ENCODE measurements around the gene MTFR1L.
"Not testable (repeated sequence)": the region's sequence is repeated elsewhere in the genome, so short reads cannot be mapped to it uniquely, and the experiment has no call there.

The MTFR1L gene

DNA sequence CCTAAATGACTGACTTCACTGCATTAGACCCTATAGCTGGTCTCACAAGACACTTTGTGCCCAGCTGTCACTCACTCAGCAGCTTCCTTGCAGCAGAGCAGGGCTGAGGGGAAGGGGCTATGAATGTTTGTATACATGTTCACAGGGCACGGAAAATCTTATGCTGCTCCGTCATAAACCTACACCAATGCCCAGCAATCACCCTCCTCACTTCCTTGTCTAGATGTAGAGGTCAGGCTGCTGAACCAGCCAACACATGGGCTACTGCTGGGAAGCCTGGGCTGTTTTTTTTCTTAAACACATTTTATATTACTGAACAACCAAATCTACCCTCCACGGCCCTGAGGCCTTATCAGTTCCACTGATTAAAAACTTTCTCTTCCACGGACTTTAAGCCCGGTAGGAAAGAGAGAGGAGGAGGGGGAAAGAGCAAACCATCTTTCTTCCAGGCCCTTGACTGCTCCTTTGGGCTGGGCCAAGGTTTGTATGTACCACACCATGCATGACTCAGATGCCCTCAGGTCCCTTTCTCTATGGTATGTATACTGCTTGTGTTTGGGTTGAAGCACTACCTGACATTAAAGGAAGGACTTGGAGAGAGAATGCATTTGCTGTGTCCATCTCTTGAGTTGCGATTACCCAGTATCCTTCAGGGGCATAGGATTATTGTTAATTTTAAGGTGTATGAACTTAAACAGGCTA is 12.7 kb downstream of the MTFR1L start:
- H3K4me1 ChIP-seq (ENCODE audit: control insufficient read depth, insufficient read depth, low read length) = peaks cover 5% of the 10 kb centered on the region; the same call in 1 of the 2 replicates
- no peaks in the 10 kb centered on the region for H3K27me3 ChIP-seq (ENCODE audit: control insufficient read depth, insufficient read depth, low read length)
- H3K4me3 ChIP-seq (ENCODE audit: low read depth, low read length) = no peak overlapping the region
- H3K9ac ChIP-seq (ENCODE audit: low read length) = no peak overlapping the region
- no peaks in the 10 kb centered on the region for H3K9me3 ChIP-seq (ENCODE audit: control insufficient read depth, insufficient read depth, low read depth, low read length)
- H3K27ac ChIP-seq (ENCODE audit: low read depth, low read length) = no peak overlapping the region
- peaks cover 91% of the 10 kb centered on the region for H3K36me3 ChIP-seq (ENCODE audit: control insufficient read depth, insufficient read depth, low read length)

DNA sequence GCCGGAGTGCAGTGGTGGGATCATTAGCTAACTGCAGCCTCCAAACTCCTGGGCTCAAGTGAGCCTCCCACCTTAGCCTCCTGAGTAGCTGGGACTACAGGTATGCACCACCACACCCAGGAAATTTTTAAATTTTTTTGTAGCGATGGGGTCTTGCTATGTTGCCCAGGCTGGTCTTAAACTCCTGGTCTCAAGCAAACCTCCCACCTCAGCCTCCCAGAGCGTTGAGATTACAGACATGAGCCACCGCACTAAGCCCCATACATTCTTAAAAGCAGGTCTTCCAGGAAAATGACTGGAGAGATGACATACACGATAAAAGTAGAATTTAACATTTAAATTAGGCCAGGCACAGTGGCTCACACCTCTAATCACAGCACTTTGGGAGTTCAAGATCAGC is 13.4 kb downstream of the MTFR1L start:
- Histone ChIP-seq H3K36me3 (ENCODE audit: control insufficient read depth, insufficient read depth, low read length) (peaks cover 84% of the 10 kb centered on the region), H3K9me3 (ENCODE audit: control insufficient read depth, insufficient read depth, low read depth, low read length) (no peaks in the 10 kb centered on the region), H3K27me3 (ENCODE audit: control insufficient read depth, insufficient read depth, low read length) (no peaks in the 10 kb centered on the region), H3K9ac (ENCODE audit: low read length) (no peak overlapping the region), H3K4me3 (ENCODE audit: low read depth, low read length) (no peak overlapping the region), H3K4me1 (ENCODE audit: control insufficient read depth, insufficient read depth, low read length) (peaks cover 5% of the 10 kb centered on the region; the same call in 1 of the 2 replicates), H3K27ac (ENCODE audit: low read depth, low read length) (no peak overlapping the region)

DNA sequence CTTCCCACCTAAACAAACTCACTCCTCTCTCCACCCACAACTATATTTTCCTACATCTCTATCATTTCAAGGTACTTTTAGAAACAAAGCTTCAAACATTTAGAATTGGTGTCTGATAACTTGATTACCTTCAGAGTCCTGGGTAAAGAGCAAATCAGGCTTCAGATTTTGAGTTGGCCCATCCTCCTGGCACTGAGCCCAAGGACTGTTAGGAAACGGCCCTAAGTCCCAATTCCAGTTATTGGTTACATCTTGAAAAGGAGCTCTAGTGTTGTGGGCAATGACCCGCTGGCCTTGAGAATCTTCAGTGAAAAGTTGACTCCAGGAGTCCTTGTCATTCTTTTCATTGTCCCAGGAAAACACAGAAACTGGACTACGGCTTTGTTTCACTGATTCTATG is 15.1 kb downstream of the MTFR1L start:
- H3K9me3 ChIP-seq (ENCODE audit: control insufficient read depth, insufficient read depth, low read depth, low read length) = no peaks in the 10 kb centered on the region
- no peak overlapping the region for H3K4me3 ChIP-seq (ENCODE audit: low read depth, low read length)
- no peak overlapping the region for H3K9ac ChIP-seq (ENCODE audit: low read length)
- no peaks in the 10 kb centered on the region for H3K27me3 ChIP-seq (ENCODE audit: control insufficient read depth, insufficient read depth, low read length)
- peaks cover 67% of the 10 kb centered on the region for H3K36me3 ChIP-seq (ENCODE audit: control insufficient read depth, insufficient read depth, low read length)
- peaks cover 5% of the 10 kb centered on the region; the same call in 1 of the 2 replicates for H3K4me1 ChIP-seq (ENCODE audit: control insufficient read depth, insufficient read depth, low read length)
- no peak overlapping the region for H3K27ac ChIP-seq (ENCODE audit: low read depth, low read length)

DNA sequence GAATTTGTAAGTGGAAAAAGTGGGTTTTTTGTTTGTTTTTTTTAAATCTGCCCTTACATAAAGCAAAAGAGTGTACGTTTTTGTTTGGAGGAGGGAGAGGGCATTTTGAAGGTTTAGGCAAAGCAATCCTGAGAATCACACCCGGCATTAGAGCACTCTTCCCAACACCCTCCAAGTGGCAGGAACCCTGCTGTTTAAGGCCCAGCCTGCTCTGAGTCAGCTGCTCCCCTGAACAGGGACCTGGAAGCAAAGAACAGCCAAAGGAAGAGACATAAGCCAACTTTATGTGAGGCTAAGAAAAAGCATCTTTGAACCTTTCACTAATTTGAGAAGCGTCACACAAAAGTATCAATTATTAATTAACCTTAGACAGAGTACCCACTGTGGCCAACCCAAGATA is 16.9 kb downstream of the MTFR1L start:
- no peak overlapping the region for H3K27ac ChIP-seq (ENCODE audit: low read depth, low read length)
- no peaks in the 10 kb centered on the region for H3K9me3 ChIP-seq (ENCODE audit: control insufficient read depth, insufficient read depth, low read depth, low read length)
- no peak overlapping the region for H3K4me3 ChIP-seq (ENCODE audit: low read depth, low read length)
- peaks cover 5% of the 10 kb centered on the region; the same call in 1 of the 2 replicates for H3K4me1 ChIP-seq (ENCODE audit: control insufficient read depth, insufficient read depth, low read length)
- peaks cover 49% of the 10 kb centered on the region for H3K36me3 ChIP-seq (ENCODE audit: control insufficient read depth, insufficient read depth, low read length)
- H3K9ac ChIP-seq (ENCODE audit: low read length) = no peak overlapping the region
- H3K27me3 ChIP-seq (ENCODE audit: control insufficient read depth, insufficient read depth, low read length) = no peaks in the 10 kb centered on the region

DNA sequence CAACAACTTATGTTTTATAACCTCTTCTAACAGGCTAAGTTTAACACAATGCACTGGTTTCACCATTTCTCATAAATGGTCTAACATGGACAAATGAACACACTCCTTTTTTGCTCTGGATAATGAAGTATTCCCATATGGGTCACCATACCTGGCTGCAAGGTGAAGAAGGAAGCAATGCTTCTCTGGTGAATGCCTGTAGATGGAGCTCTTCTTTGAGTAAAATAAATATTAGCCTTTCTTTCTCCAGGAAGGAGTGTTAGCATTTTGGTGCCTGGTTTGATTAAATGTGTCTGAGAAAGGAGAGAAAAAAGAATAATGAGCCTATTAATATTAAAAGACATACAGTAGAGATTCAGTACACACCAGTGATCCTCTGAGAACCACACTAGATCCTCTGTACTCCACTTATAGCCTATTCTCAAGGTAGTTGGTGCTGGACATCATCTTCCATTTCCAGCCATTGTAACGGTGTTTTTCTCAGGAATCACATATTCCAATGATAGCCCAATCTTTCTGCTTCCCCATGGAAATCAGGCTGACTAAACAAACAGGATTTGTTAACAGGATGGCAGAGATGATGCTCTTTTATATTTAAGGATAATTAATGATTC is 17.6 kb downstream of the MTFR1L start:
- no peak overlapping the region for H3K27ac ChIP-seq (ENCODE audit: low read depth, low read length)
- no peak overlapping the region for H3K9ac ChIP-seq (ENCODE audit: low read length)
- peaks cover 42% of the 10 kb centered on the region for H3K36me3 ChIP-seq (ENCODE audit: control insufficient read depth, insufficient read depth, low read length)
- H3K27me3 ChIP-seq (ENCODE audit: control insufficient read depth, insufficient read depth, low read length) = no peaks in the 10 kb centered on the region
- no peak overlapping the region for H3K4me3 ChIP-seq (ENCODE audit: low read depth, low read length)
- H3K4me1 ChIP-seq (ENCODE audit: control insufficient read depth, insufficient read depth, low read length) = peaks cover 5% of the 10 kb centered on the region; the same call in 1 of the 2 replicates
- H3K9me3 ChIP-seq (ENCODE audit: control insufficient read depth, insufficient read depth, low read depth, low read length) = no peaks in the 10 kb centered on the region

DNA sequence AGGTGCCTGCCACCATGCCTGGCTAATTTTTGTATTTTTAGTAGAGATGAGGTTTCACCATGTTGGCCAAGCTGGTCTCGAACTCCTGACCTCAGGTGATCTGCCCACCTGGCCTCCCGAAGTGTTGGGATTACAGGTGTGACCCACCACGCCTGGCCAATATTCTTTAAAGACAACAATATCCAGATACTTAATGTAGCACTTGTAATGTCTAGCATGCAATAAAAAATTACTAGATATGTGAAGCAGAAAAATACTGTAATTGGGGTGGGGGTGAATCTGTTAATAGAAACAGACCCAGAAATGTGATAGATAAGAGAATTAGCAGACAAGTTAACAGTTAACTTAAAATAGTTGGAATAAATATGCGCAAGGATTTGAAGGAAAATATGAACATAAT is 20.1 kb downstream of the MTFR1L start:
- H3K9ac ChIP-seq (ENCODE audit: low read length); H3K4me1 ChIP-seq (ENCODE audit: control insufficient read depth, insufficient read depth, low read length); H3K9me3 ChIP-seq (ENCODE audit: control insufficient read depth, insufficient read depth, low read depth, low read length); H3K27ac ChIP-seq (ENCODE audit: low read depth, low read length); H3K4me3 ChIP-seq (ENCODE audit: low read depth, low read length); H3K27me3 ChIP-seq (ENCODE audit: control insufficient read depth, insufficient read depth, low read length): not testable (repeated sequence)
- H3K36me3 ChIP-seq (ENCODE audit: control insufficient read depth, insufficient read depth, low read length) = peaks cover 20% of the 10 kb centered on the region

DNA sequence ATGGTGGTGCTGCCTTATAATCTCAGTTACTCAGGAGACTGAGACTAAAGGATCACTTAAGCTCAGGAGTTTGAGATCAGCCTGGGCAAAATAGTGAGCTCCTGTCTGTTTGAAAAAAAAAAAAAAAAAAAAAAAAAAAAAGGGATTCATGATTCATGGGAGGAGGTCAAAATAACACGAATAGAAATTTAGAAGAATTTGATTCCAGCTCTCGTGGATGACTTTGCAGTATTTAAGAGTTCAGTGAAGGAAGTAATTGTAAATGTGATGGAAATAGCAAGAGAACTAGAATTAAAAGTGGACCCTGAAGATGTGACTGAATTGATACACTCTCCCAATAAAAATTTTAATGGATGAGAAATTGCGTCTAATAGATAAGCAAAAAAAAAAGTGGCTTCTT is 23.7 kb downstream of the MTFR1L start:
- no peaks in the 10 kb centered on the region for H3K27me3 ChIP-seq (ENCODE audit: control insufficient read depth, insufficient read depth, low read length)
- peaks cover 1% of the 10 kb centered on the region; the same call in 1 of the 2 replicates for H3K4me1 ChIP-seq (ENCODE audit: control insufficient read depth, insufficient read depth, low read length)
- no peak overlapping the region for H3K4me3 ChIP-seq (ENCODE audit: low read depth, low read length)
- no peaks in the 10 kb centered on the region for H3K9me3 ChIP-seq (ENCODE audit: control insufficient read depth, insufficient read depth, low read depth, low read length)
- H3K27ac ChIP-seq (ENCODE audit: low read depth, low read length) = no peak overlapping the region
- no peaks in the 10 kb centered on the region for H3K36me3 ChIP-seq (ENCODE audit: control insufficient read depth, insufficient read depth, low read length)
- no peak overlapping the region for H3K9ac ChIP-seq (ENCODE audit: low read length)

DNA sequence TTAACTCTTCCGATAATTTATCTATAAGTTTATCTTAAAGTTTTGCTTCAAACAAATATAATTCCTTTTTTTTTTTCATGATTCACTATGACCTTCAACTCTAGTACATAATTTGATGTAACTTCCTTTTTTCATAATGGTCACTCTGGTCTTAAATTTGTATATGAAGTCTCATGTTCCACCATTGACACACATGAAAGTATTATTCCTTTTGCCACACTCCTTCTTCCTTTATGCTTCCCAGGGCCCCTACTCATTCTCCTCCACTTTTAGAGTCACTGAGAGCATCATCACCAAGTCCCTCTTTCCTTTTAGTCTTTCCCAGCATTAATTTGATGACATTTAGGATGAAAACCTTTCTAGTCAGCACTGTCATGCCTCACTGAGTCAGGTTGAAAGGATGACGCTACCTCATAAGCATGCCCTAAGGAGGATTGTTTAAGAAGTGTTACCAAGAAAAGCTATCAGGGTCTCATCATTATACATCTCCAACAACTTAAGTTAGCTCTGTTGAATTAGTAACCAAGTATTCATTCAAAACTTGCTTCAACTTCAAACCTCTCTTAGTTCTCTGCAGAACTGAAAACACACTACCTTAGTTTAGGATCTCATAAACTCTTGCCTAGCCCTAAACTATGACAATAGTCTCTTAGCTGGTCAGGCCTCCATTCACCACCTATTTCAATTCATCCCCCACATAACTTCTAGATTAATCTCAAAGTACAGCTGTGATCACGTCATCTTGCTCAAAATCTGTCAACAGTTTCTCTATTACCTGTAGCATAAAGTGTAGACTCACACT is 25.0 kb downstream of the MTFR1L start:
- Histone ChIP-seq H3K4me1 (ENCODE audit: control insufficient read depth, insufficient read depth, low read length) (peaks cover 6% of the 10 kb centered on the region; the same call in 1 of the 2 replicates), H3K4me3 (ENCODE audit: low read depth, low read length) (no peak overlapping the region), H3K27ac (ENCODE audit: low read depth, low read length) (no peak overlapping the region), H3K36me3 (ENCODE audit: control insufficient read depth, insufficient read depth, low read length) (no peaks in the 10 kb centered on the region), H3K9me3 (ENCODE audit: control insufficient read depth, insufficient read depth, low read depth, low read length) (no peaks in the 10 kb centered on the region), H3K27me3 (ENCODE audit: control insufficient read depth, insufficient read depth, low read length) (no peaks in the 10 kb centered on the region), H3K9ac (ENCODE audit: low read length) (no peak overlapping the region)

DNA sequence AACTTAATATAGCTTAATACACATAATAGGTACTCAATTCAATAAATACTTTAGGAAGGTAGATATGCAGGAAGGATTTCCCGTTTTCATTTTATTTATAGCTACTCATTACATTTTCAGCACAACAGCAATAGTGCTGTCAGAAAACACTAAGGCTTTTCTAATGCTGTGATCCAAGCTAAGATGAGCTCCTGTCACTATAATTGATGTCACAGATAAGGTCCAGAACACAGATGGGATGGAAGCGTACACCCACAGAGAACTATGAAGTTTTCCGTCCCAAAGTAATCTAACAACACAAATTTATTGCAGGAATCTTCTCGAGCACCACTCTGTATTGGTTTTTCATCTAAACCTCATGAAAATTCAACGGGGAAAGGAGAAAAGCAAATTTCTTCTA is 25.9 kb downstream of the MTFR1L start:
- Histone ChIP-seq H3K4me3 (ENCODE audit: low read depth, low read length) (no peak overlapping the region), H3K9ac (ENCODE audit: low read length) (no peak overlapping the region), H3K9me3 (ENCODE audit: control insufficient read depth, insufficient read depth, low read depth, low read length) (no peaks in the 10 kb centered on the region), H3K36me3 (ENCODE audit: control insufficient read depth, insufficient read depth, low read length) (no peaks in the 10 kb centered on the region), H3K27me3 (ENCODE audit: control insufficient read depth, insufficient read depth, low read length) (no peaks in the 10 kb centered on the region), H3K4me1 (ENCODE audit: control insufficient read depth, insufficient read depth, low read length) (peaks cover 6% of the 10 kb centered on the region; the same call in 1 of the 2 replicates), H3K27ac (ENCODE audit: low read depth, low read length) (no peak overlapping the region)

DNA sequence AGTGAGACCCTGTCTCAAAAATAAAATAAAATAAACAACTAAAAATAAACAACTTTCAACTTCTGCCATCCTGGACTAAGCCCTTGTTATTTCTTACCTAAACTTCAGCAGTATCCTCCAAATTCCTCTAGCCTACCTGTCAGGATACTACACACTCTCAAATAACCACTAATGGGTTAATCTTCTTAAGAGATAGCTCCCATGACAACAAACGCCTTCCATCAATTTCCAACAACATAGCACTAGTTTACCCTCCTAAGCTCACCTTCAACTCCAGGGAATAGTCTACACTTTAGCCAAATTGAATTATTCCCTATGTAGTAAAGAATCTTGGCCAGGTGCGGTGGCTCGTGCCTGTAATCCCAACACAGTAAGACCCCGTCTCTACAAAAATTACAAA is 28.2 kb downstream of the MTFR1L start:
- no peaks in the 10 kb centered on the region for H3K36me3 ChIP-seq (ENCODE audit: control insufficient read depth, insufficient read depth, low read length)
- H3K4me1 ChIP-seq (ENCODE audit: control insufficient read depth, insufficient read depth, low read length) = peaks cover 6% of the 10 kb centered on the region; the same call in 1 of the 2 replicates
- H3K9ac ChIP-seq (ENCODE audit: low read length) = no peak overlapping the region
- no peak overlapping the region for H3K27ac ChIP-seq (ENCODE audit: low read depth, low read length)
- H3K4me3 ChIP-seq (ENCODE audit: low read depth, low read length) = no peak overlapping the region
- no peaks in the 10 kb centered on the region for H3K27me3 ChIP-seq (ENCODE audit: control insufficient read depth, insufficient read depth, low read length)
- no peaks in the 10 kb centered on the region for H3K9me3 ChIP-seq (ENCODE audit: control insufficient read depth, insufficient read depth, low read depth, low read length)

DNA sequence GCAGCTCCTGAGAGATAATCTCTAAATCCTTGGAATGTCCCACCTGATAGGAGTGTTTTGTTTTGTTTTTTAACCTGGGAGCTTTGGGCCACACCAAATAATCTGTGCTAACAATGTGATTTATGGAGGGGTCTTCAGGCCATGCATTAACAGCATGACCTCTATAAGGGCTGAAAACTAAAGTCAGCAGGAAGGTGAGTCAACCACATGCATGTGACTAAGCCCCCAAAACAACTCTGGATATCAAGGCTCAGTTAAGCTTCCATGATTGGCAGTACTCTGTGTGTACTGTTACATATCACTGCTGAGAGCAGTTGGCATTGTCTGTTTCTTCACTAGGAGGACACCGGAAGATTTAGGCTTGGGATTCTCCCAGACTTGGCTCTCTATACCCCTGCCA is 28.8 kb downstream of the MTFR1L start:
- H3K9ac ChIP-seq (ENCODE audit: low read length) = no peak overlapping the region
- no peaks in the 10 kb centered on the region for H3K9me3 ChIP-seq (ENCODE audit: control insufficient read depth, insufficient read depth, low read depth, low read length)
- no peak overlapping the region for H3K4me3 ChIP-seq (ENCODE audit: low read depth, low read length)
- no peak overlapping the region for H3K27ac ChIP-seq (ENCODE audit: low read depth, low read length)
- H3K27me3 ChIP-seq (ENCODE audit: control insufficient read depth, insufficient read depth, low read length) = no peaks in the 10 kb centered on the region
- peaks cover 6% of the 10 kb centered on the region; the same call in 1 of the 2 replicates for H3K4me1 ChIP-seq (ENCODE audit: control insufficient read depth, insufficient read depth, low read length)
- no peaks in the 10 kb centered on the region for H3K36me3 ChIP-seq (ENCODE audit: control insufficient read depth, insufficient read depth, low read length)
